HCT116 (cell line): Measurements from ENCODE around the gene CDK11A. TPM values are rescaled to one million over a fixed set of nuclear protein-coding genes. Genes with fewer than 3 reads are reported as not detected.
A peak's percentile ranks its signal among the peaks of the same experiment; 100 is the strongest.
"Not testable (repeated sequence)": the region's sequence is repeated elsewhere in the genome, so short reads cannot be mapped to it uniquely, and the experiment has no call there.

Source experiments
- ATAC-seq: fragments of 200-7000 bp; cut with Tn5 transposase; 2 replicates; pipeline ENCODE4 v1.9.1; 2020; ENCODE audit warnings: mild to moderate bottlenecking, moderate library complexity
- BruUV-seq: library from RNA; stranded (reverse); fragments of 400-500 nt; replicated peaks from 2 replicates; lab custom pipeline; 2021; lab: Mats Ljungman, UMichigan
- CTCF ChIA-PET: fragments of 300-600 bp; sonication (Branson Sonifier 250); formaldehyde crosslinking; loops from one replicate; lab custom pipeline; 2021; ENCODE audit warnings: antibody characterized with exemption; lab: Charles Lee
- POLR2A ChIA-PET: fragments of 300-600, 350-600 bp; sonication (Branson Sonifier 250); formaldehyde crosslinking; loops from one replicate; lab custom pipeline; 2021; ENCODE audit warnings: antibody characterized with exemption; lab: Charles Lee
- RAD21 ChIA-PET, 2 experiments: fragments of 300-600 bp; sonication (Branson Sonifier 250); formaldehyde crosslinking; loops; one replicate each; lab custom pipeline; 2023; ENCODE audit warnings: low total read pairs in 2 of 2; ENCODE audit not compliant: uncharacterized antibody in 2 of 2, unreplicated experiment in 2 of 2, low non-redundant PET in 1 of 2; lab: Charles Lee
- DNase-seq: peaks from one replicate; pipeline ENCODE4 v3.0.0-alpha.2; 2010; ENCODE audit warnings: low read depth, low spot score
- H2AFZ ChIP-seq: fragments of 200-600 bp; shearing (Covaris generic), sonication (generic); 2 replicates; pipeline ENCODE4 v1.6.1; 2017; ENCODE audit warnings: low read depth, mixed run types, mixed read lengths, antibody characterized with exemption, low read length; ENCODE audit not compliant: poor library complexity, severe bottlenecking
- H3K27ac ChIP-seq: 2 replicates; pipeline ENCODE4 v1.5.1; 2012; ENCODE audit warnings: low read depth, low read length
- H3K27me3 ChIP-seq: fragments of 200-600 bp; sonication (generic); 2 replicates; pipeline ENCODE4 v1.6.1; 2016; ENCODE audit warnings: mixed run types, low read length, mixed read lengths; ENCODE audit not compliant: insufficient read depth
- H3K36me3 ChIP-seq, 2 experiments: fragments of 200-500 bp in 1 of 2; fragments of 200-600 bp in 1 of 2; sonication (Bioruptor generic) in 1 of 2; sonication (generic) in 1 of 2; 2 replicates each; pipeline versions ENCODE4 v1.5.1 to v1.6.1; 2014 to 2016; ENCODE audit warnings: low read length in 2 of 2, inconsistent platforms in 1 of 2, mixed read lengths in 1 of 2, mixed run types in 1 of 2; ENCODE audit not compliant: insufficient read depth in 2 of 2, control insufficient read depth in 1 of 2
- H3K4me1 ChIP-seq, 2 experiments: fragments of 200-600 bp in 1 of 2; sonication (generic) in 1 of 2; 2 replicates each; pipeline versions ENCODE4 v1.5.1 to v1.6.1; 2012 to 2017; ENCODE audit warnings: low read length in 2 of 2, inconsistent platforms in 1 of 2, mild to moderate bottlenecking in 1 of 2, mixed read lengths in 1 of 2, mixed run types in 1 of 2, moderate library complexity in 1 of 2; ENCODE audit not compliant: insufficient read depth in 2 of 2, control insufficient read depth in 1 of 2
- H3K4me2 ChIP-seq: fragments of 200-600 bp; sonication (generic); 2 replicates; pipeline ENCODE4 v1.6.1; 2017; ENCODE audit warnings: mixed run types, low read length, mixed read lengths
- H3K4me3 ChIP-seq, 2 experiments: fragments of 200-600 bp in 1 of 2; sonication (generic) in 1 of 2; replicated peaks in 1 of 2; 2 replicates each; pipeline ENCODE4 v1.5.1; 2011 to 2016; ENCODE audit warnings: low read length in 2 of 2, control low read depth in 1 of 2, low read depth in 1 of 2, mild to moderate bottlenecking in 1 of 2, mixed read lengths in 1 of 2, mixed run types in 1 of 2
- H3K79me2 ChIP-seq: fragments of 200-600 bp; sonication (generic); 2 replicates; pipeline ENCODE4 v1.6.1; 2017; ENCODE audit warnings: mild to moderate bottlenecking, mixed run types, low read length, moderate library complexity, mixed read lengths; ENCODE audit not compliant: insufficient read depth
- H3K9ac ChIP-seq: fragments of 200-600 bp; sonication (generic); 2 replicates; pipeline ENCODE4 v1.6.1; 2016; ENCODE audit warnings: low read length, mixed read lengths
- H3K9me2 ChIP-seq: fragments of 200-600 bp; sonication (generic), shearing (Covaris generic); 2 replicates; pipeline ENCODE4 v1.6.1; 2017; ENCODE audit warnings: mixed run types, mild to moderate bottlenecking, moderate library complexity; ENCODE audit not compliant: insufficient read depth
- H3K9me3 ChIP-seq, 2 experiments: fragments of 200-500 bp in 1 of 2; fragments of 200-600 bp in 1 of 2; sonication (Bioruptor generic) in 1 of 2; sonication (generic) in 1 of 2; 2 replicates each; pipeline ENCODE4 v1.6.1; 2014 to 2017; ENCODE audit warnings: low read length in 2 of 2, mixed read lengths in 2 of 2, inconsistent platforms in 1 of 2, low read depth in 1 of 2, mild to moderate bottlenecking in 1 of 2, mixed run types in 1 of 2, moderate library complexity in 1 of 2; ENCODE audit not compliant: control insufficient read depth in 1 of 2, insufficient read depth in 1 of 2
- H4K20me1 ChIP-seq: fragments of 200-600 bp; sonication (generic), shearing (Covaris generic); 2 replicates; pipeline ENCODE4 v1.6.1; 2017; ENCODE audit warnings: mixed run types, mild to moderate bottlenecking, moderate library complexity; ENCODE audit not compliant: insufficient read depth
- CBX3 ChIP-seq: IDR thresholded peaks from 2 replicates; pipeline ENCODE4 v1.6.1; 2012; ENCODE audit warnings: low read depth
- CEBPB ChIP-seq: IDR thresholded peaks from 2 replicates; pipeline ENCODE4 v1.6.1; 2012; ENCODE audit warnings: low read depth
- EGR1 ChIP-seq: IDR thresholded peaks from 2 replicates; pipeline ENCODE4 v1.6.1; 2012; ENCODE audit warnings: low read depth
- ELF1 ChIP-seq: IDR thresholded peaks from 2 replicates; pipeline ENCODE4 v1.6.1; 2012; ENCODE audit warnings: low read depth, borderline replicate concordance
- EZH2phosphoT487 ChIP-seq: fragments of 200-600 bp; IDR thresholded peaks from 2 replicates; pipeline ENCODE4 v1.6.1; 2018; ENCODE audit warnings: antibody characterized with exemption, borderline replicate concordance
- FOSL1 ChIP-seq: IDR thresholded peaks from 2 replicates; pipeline ENCODE4 v1.6.1; 2012; ENCODE audit warnings: low read depth
- POLR2AphosphoS5 ChIP-seq: IDR thresholded peaks from 2 replicates; pipeline ENCODE4 v1.6.1; 2011; ENCODE audit warnings: mild to moderate bottlenecking, low read depth, low read length, moderate library complexity
- RAD21 ChIP-seq: IDR thresholded peaks from 2 replicates; pipeline ENCODE4 v1.6.1; 2012; ENCODE audit warnings: low read depth, mild to moderate bottlenecking
- SIN3A ChIP-seq: IDR thresholded peaks from 2 replicates; pipeline ENCODE4 v1.6.1; 2012; ENCODE audit warnings: low read depth
- SRF ChIP-seq: IDR thresholded peaks from 2 replicates; pipeline ENCODE4 v1.6.1; 2012; ENCODE audit warnings: low read depth
- ZNF274 ChIP-seq: fragments of 200-500 bp; sonication (Bioruptor generic); IDR thresholded peaks from 2 replicates; pipeline ENCODE4 v1.6.1; 2014; ENCODE audit warnings: mild to moderate bottlenecking, low read depth, low read length, inconsistent platforms
- intact Hi-C: fragments of 100-400 bp; cut with micrococcal nuclease; formaldehyde crosslinking; loops from 2 replicates; pipeline ENCODE4 v1.10.0; 2022
- total RNA-seq: library from RNA; stranded (reverse); gene quantifications from one replicate; pipeline ENCODE4 v1.2.1, GENCODE V29; 2021; ENCODE audit not compliant: unreplicated experiment

Gene CDK11A
- total RNA-seq, 1 experiment from 2014 or later: 61.0 TPM

GRCh38 chr1:1752636-1753606 lies 28.8 kb upstream of the CDK11A start:
- POLR2A ChIA-PET: interaction anchor here (0.7 kb wide), 1 partner anchor 406 kb away, joined by 3 read pairs; no protein-coding TSS in a partner anchor

GRCh38 chr1:1752190-1752589 lies 28.0 kb upstream of the CDK11A start:
- H3K27ac ChIP-seq: no peak overlapping the region
- no peaks in the 10 kb centered on the region for H3K4me1 ChIP-seq
- DNase-seq: no peak
- no peak overlapping the region for H3K9ac ChIP-seq
- no peak overlapping the region for H3K4me3 ChIP-seq
- peaks cover 1 to 29% of the 10 kb centered on the region in 2 experiments; a peak in 3 of 4 replicates for H3K36me3 ChIP-seq
- no peak for TF ChIP-seq CEBPB
- no peak for TF ChIP-seq RAD21
- TF ChIP-seq EZH2phosphoT487: no peak
- TF ChIP-seq ELF1: no peak
- no peak for TF ChIP-seq EGR1
- no peak for TF ChIP-seq FOSL1
- TF ChIP-seq, all 23 proteins: peak for 0
- Histone ChIP-seq H3K9me2 (no peaks in the 10 kb centered on the region), H2AFZ (no peak overlapping the region), H3K9me3 (no peaks in the 10 kb centered on the region), H3K79me2 (peaks cover 8% of the 10 kb centered on the region; the same call in 1 of the 2 replicates), H3K27me3 (no peaks in the 10 kb centered on the region), H3K4me2 (no peak overlapping the region), H4K20me1 (no peaks in the 10 kb centered on the region)
- RAD21 ChIA-PET: no interaction called here
- CTCF ChIA-PET: no interaction called here
- ATAC-seq: no peak
- intact Hi-C loops: no loop called here
- POLR2A ChIA-PET: interaction anchor here (0.7 kb wide), 1 partner anchor 405 kb away, joined by 3 read pairs; no protein-coding TSS in a partner anchor
- BruUV-seq: TSS peak; percentile 44

More at GRCh38 chr1:1752636-1753606, 28.8 kb upstream of the CDK11A start:
- intact Hi-C loops: no loop called here
- H3K27me3 ChIP-seq: no peaks in the 10 kb centered on the region
- H3K9me3 ChIP-seq: no peaks in the 10 kb centered on the region
- DNase-seq (no peak), ATAC-seq (0 out of 2 replicates have a peak, but pooled peaks have one; percentile 3)
- H3K4me2 ChIP-seq: no peak overlapping the region
- peaks cover 2 to 33% of the 10 kb centered on the region in 2 experiments; a peak in 3 of 4 replicates for H3K36me3 ChIP-seq
- H2AFZ ChIP-seq: no peak overlapping the region
- no peak overlapping the region for H3K4me3 ChIP-seq
- H3K27ac ChIP-seq: no peak overlapping the region
- no peaks in the 10 kb centered on the region for H4K20me1 ChIP-seq
- TF ChIP-seq POLR2AphosphoS5 (no peak), SIN3A (no peak), FOSL1 (no peak), SRF (no peak), ZNF274 (no peak), RAD21 (no peak), EGR1 (no peak), CBX3 (no peak), CEBPB (no peak)
- H3K9me2 ChIP-seq: no peaks in the 10 kb centered on the region
- H3K4me1 ChIP-seq: peaks cover 2 to 3% of the 10 kb centered on the region in 2 experiments; a peak in 2 of 4 replicates
- no TSS peak for BruUV-seq
- RAD21 ChIA-PET: no interaction called here
- CTCF ChIA-PET: no interaction called here
- H3K9ac ChIP-seq: no peak overlapping the region
- peaks cover 15% of the 10 kb centered on the region; the same call in 1 of the 2 replicates for H3K79me2 ChIP-seq

- BruUV-seq, CTCF ChIA-PET, H3K9ac ChIP-seq, H3K79me2 ChIP-seq, H3K4me3 ChIP-seq, H3K9me2 ChIP-seq, POLR2A ChIA-PET, H3K27ac ChIP-seq, H3K4me1 ChIP-seq, H3K4me2 ChIP-seq, ATAC-seq, intact Hi-C loops, H3K9me3 ChIP-seq, DNase-seq, H2AFZ ChIP-seq, H3K27me3 ChIP-seq, H4K20me1 ChIP-seq: not testable (repeated sequence)
- peaks cover 0 to 11% of the 10 kb centered on the region in 2 experiments; a peak in 2 of 4 replicates for H3K36me3 ChIP-seq
- RAD21 ChIA-PET: interaction anchor here in 1 of 2 experiments (0.6 kb wide), 1 partner anchor 159 kb away, joined by 3 read pairs; no protein-coding TSS in a partner anchor
These were observed 25.8 kb upstream of the CDK11A start for GRCh38 chr1:1749941-1750340.
